Muscle of back (tissue), 11 donors: ENCODE measurements around the gene BTN1A1. TPM values are rescaled to one million over a fixed set of nuclear protein-coding genes. Genes with fewer than 3 reads are reported as not detected.
"Not testable (repeated sequence)": the region's sequence is repeated elsewhere in the genome, so short reads cannot be mapped to it uniquely, and the experiment has no call there.

Source experiments
- DNase-seq, 3 donors: peaks; one replicate each; pipeline versions ENCODE4 v3.0.0 to v3.0.0-alpha.2; 2013
- polyA plus RNA-seq, 10 donors: library from polyadenylated mRNA; unstranded; fragments of 120-200 nt; gene quantifications; one replicate each; pipeline ENCODE4 v1.2.1, GENCODE V29; 2013; ENCODE audit not compliant: insufficient read length in 10 of 10

BTN1A1 gene
- polyA plus RNA-seq, 10 donors = 0.09 to 0.27 (median 0.11) TPM; not detected in 2

- not testable (repeated sequence) for DNase-seq
These were observed 10.9 kb downstream of the BTN1A1 start for GRCh38 chr6:26511033-26511432.

DNA sequence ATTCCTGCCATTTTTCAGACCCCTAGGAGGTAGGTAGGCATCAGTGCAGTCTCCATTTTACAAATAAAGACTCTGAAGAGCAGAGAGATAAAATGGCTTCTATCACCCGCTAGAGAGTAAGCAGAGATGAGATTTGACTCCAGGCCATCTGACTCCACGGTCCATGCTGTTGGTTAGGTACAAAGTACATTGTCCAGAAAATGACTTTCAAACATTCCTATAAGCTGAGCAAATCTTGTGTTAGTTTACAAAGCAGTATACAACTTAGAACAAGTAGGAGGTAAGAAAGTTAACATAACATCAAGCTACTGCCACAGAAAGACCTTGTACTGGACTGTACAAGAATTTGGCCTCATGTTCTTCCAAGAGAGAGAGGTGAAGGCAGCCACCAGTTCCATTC lies 14.9 kb downstream of the BTN1A1 start:
- DNase-seq = no peak

DNA sequence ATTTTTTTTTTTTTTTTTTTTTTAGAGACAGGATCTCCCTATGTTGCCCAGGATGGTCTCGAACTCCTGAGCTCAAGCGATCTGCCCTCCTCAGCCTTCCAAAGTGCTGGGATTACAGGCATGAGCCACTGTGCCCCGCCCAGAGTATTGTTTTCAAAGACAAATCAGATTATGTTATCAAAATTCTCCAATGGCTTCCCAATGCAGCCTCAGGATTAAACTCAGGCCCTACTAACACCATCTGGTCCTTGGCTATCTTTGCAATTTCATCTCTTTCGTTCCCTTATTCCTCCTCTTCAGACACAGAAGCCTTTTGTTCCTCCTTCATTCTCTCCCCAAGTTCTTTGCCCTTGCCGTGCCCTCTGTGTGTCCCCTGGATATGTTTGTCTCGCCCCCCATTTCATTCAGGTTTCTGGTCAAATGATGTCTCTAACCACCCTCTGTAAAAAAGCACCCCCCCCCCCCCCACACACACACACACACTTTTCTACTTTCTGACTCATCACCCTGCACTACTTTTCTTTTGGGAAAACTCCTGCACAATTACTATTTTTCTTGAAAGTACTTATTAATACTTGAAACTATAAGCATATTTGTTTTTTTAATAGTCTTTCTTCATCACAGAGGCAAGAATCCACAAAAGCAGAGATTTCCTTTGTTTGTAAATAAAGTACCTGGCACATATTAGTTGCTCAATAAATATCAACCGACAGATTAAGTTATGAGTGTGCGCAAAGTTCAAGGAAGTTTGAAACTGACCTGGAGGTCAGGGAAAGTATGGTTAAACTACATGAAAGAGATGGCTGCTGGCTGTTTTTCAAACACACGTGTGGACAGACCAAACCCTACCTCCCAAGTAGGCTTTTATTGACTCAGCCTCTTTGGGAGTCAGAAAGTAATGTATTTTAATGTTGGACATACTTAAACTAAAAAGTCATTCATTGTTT lies 16.7 kb downstream of the BTN1A1 start:
- DNase-seq = no peak

DNA sequence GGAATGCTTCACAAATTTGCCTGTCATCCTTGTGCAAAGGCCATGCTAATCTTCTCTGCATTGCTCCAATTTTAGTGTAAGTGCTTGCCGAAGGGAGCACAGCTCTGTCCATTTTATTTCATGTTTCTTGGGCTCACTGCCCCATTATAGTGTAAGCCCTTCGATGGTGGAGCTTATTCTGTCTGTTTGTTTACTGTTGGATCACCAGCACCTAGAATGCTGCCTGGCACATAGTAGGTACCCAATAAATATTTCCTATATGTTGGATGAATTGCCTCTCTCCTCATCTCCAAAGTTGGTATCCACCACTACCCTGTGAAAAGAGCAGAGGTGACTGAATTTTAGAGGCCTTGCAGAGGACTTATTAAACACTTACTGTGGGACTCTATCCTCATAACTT lies 19.3 kb downstream of the BTN1A1 start:
- no peak for DNase-seq

GRCh38 chr6:26520237-26520849 lies 20.2 kb downstream of the BTN1A1 start:
- DNase-seq = peak; percentile 59 to 90 (median 73)

DNA sequence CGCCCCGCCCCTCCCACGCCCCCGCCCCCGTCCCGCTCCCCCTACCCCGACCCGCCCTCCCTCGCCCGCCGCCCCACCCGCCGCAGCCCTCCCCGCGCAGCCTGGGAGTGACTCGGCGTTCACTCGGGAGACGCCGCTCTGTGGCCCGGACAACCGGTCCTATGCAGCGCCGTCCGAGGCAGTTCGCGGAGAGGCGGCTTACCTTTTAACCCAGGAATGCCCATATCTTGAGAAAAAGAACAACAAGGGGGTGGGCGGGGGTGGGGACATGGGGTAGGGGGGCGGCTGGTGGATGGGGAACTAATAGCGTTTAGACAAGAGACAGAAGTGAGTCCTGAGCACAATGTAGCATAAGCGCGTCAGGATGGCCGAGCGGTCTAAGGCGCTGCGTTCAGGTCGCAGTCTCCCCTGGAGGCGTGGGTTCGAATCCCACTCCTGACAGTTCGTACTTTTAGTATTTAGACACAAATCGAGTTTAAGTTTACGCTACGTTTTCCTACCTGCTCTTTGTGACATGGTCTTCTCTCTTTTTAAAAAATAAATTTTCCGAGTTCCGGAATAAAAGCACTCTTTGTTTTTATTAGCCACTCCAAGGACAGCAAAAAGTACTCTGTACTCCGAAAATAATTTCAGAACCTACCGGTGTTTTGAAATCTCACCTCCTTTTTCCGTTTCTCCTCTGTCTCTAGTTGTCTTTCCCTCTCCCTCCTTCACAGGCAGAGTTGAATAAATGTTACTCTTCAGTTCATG lies 20.9 kb downstream of the BTN1A1 start:
- DNase-seq = peak; percentile 89 to 95 (median 93)

- peak; percentile 82 to 96 (median 85) for DNase-seq
These were observed 21.7 kb downstream of the BTN1A1 start for GRCh38 chr6:26521600-26522391.

DNA sequence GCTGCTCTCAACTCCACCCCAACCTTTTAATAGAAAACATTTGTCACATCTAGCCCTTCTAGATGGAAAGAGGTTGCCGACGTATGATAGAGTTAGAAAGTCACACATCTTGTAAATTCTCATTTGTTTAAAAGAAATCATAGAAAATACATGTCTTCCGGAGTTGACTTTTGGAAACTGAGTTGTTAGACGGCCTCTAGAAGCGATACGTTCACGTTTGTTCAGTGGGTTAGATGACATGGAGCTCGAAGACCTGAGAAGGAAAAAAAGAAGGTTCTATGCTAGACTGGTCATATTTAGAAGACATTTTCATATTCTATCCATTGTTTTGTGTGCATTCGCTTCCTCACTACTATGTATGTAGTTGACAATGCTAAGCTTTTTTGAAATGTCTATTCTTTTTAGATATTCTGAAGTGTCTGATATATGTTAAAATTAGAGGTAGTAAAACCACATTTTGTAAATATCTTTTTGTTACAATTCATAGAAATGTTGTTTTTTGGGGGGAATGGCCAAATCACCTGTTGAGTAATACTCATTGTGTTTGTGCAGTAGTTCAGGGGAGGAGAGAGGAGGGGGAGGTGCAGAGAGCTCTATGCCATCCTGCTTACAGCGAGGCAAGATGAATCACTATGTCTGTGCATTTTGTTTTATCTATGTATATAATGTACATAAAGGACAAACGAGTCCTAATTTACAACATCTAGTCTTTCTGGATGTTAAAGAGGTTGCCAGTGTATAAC lies 22.6 kb downstream of the BTN1A1 start:
- DNase-seq = not testable (repeated sequence)

DNA sequence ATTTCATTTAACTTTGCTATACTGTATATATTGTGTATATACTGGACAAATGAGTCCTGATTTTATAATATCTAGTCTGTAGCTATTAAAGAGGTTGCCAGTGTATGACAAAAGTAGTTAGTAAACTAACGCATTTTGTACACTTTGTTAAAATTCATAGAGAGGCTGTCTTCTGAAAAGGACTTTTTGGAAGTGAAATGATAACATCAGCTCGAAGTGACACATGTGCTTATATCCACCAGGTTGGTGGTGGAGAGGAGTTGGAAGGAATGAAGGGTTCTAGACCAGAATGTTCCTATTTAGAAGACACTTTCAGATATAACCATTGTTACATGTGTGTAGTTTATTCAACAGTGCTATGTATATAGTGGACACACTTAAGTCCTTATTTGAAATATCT lies 24.2 kb downstream of the BTN1A1 start:
- DNase-seq = not testable (repeated sequence)

DNA sequence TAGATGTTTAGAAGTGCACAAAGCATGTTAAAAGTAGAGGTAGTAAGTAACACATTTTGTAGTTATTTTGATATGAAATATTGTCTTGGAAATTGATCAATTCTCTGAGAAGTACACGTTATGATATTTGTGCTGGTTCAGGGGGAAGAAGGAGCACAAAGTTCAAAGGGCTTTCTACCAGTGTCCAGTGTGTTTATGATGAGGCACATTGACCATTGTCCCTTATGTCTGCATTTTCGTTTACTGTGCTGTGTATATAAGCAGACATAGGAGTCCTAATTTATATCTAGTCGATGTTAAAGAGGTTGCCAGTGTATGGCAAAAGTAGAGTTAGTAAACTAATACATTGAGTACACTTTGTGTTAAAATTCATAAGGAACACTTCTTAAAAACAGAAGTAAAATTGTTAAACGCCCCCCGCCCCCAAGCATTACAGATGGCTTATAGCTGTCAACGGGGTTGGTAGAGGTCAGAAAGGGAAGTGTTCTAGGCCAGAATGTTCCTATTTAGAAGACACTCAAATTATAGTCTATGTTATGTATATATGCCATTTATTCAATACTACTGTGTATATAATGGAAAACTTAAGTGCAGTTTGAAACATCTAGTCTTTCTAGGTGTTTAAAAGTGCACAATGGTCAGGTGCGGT lies 24.7 kb downstream of the BTN1A1 start:
- DNase-seq = no peak

DNA sequence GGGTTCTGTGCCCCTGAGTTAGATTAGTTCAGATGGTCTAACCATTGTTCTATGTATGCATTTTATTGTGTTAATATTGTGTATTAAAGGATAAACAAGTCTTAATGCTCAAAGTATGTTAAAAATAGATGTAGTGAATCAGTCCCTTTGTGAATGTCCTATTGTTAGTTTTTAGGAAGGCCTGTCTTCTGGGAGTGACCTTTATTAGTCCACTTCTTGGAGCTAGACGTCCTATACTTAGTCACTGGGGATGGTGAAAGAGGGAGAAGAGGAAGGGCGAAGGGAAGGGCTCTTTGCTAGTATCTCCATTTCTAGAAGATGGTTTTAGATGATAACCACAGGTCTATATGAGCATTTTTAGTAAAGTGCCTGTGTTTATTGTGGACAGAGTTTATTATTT lies 25.7 kb downstream of the BTN1A1 start:
- no peak for DNase-seq

DNA sequence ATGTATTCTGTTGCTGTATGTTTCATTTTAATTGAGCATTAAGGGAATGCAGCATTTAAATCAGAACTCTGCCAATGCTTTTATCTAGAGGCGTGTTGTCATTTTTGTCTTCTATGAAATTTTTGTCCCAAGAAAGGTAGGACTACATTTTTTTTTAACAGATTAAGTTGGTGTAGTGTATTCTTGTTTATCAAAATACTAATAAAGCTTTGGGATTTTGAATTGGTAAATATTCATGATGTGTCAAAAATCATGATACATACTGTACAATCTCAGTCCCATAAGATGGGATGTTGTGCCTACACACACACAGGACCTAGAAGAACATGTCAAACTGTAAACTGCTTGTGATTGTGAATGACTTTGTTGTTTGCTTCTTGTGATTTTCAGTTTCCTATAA lies 26.8 kb downstream of the BTN1A1 start:
- DNase-seq = no peak

GRCh38 chr6:26530203-26530602 lies 30.1 kb downstream of the BTN1A1 start:
- DNase-seq = no peak

DNA sequence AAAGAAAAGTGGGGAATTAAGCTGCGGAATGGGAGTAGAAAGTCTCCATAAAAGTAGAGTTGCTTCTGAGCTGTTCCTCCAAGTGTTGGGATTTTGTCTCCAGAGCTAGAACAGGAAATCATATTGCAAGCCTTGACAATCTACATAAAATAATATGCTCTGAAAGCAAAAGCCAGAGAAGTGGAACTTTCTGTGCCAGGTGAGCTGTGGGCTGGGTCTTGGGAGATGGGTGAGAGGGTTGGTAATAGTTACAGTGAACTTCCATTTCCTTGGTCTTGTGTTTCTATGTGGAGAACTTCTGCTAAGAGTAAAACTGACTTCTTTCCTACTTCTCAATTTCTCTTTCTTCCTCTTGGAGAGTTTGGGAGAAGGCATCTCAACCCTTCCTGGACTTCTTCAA lies 31.8 kb downstream of the BTN1A1 start:
- no peak for DNase-seq

- peak; percentile 93 to 96 (median 95) for DNase-seq
These were observed 32.8 kb downstream of the BTN1A1 start for GRCh38 chr6:26532699-26533531.

- DNase-seq = no peak
These were observed 33.4 kb downstream of the BTN1A1 start for GRCh38 chr6:26533532-26533931.

DNA sequence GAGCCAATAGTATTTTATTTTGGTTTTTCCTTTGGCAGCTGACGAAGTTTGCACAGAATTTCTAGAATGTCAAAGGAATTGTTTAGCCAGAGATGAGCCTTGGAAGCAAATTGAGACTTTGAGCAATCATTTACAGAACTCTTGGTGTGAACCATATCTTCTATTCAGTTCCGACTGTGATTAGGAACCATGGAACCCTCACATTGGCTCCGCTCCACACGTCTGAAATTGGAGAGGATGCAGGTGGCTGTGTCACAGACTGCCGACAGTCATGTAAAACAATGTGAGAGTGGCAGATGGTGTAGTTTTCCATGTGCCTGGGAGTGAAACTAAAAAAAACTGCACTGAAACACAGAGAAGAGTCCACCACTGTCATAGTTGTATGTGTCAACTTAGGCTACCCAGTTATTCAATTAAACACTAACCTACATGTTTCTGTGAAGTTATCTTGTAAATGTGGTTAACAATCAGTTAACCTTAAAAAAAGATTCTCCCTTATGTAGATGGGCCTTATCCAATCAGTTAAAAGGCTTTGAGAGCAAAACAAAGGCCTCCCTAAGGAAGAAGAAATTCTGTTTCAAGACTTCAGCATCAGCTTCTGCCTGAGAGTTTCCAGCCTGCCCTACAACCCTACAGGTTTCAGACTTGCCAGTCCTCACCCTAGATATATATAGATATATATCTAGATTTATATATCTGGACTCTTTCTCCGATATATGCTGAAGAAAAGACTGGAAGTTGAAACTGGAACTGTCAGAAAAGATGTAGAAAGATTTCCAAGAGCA lies 34.8 kb downstream of the BTN1A1 start:
- peak in 1 of 3 donors; percentile 54 for DNase-seq

DNA sequence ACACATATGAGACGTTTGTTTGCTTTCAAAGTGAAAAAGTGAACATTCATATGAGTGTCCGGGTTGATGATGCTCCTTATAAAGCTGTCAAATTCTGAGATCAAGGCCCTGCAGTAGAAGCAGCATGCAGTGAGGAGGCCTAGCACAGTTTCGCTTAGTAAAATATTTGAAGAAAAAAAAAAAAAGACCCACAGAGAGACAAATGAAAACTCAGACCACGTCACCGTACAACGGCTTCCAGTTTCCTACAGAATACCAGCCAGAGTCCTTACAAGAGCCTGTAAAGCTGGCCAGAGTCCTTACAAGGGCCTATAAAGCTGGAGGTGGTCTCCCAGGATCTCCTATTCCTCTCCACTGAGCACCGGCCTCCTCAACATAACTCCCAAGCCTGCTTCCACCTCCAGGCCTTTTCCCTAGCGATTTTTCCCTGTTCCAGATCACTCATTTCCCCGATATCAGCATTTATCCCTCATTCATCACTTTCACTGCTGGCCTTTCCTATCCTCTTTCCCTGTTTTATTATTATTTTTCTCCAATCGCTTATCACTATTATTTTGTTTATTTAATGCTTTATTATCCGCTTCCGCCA lies 36.6 kb downstream of the BTN1A1 start:
- DNase-seq = peak; percentile 82 to 89 (median 83)
